ENCODE results near the gene RAB40C. TPM values are rescaled to one million over a fixed set of nuclear protein-coding genes. Genes with fewer than 3 reads are reported as not detected.

Gene RAB40C
- total RNA-seq, 1 donor from 2014 or later: 13.4 TPM

- H3K36me3 Mint-ChIP-seq (ENCODE audit: low read depth): no peaks in the 10 kb centered on the region
- H3K9me3 Mint-ChIP-seq: no peaks in the 10 kb centered on the region
- H3K27ac Mint-ChIP-seq: no peak overlapping the region
- no peaks in the 10 kb centered on the region for H3K4me1 Mint-ChIP-seq (ENCODE audit: low read depth)
- H3K4me3 Mint-ChIP-seq (ENCODE audit: low read depth): no peak overlapping the region
- intact Hi-C loops (cut with micrococcal nuclease): no loop called here
- DNase-seq (ENCODE audit: low spot score): no peak
- H3K27me3 Mint-ChIP-seq (ENCODE audit: low read depth): no peaks in the 10 kb centered on the region
Observed at GRCh38 chr16:625117-625976, 35.5 kb downstream of the RAB40C start.

GRCh38 chr16:625977-626765, 36.3 kb downstream of the RAB40C start:
- Mint-ChIP-seq H3K4me3 (ENCODE audit: low read depth) (no peak overlapping the region), H3K27me3 (ENCODE audit: low read depth) (no peaks in the 10 kb centered on the region), H3K4me1 (ENCODE audit: low read depth) (no peaks in the 10 kb centered on the region), H3K36me3 (ENCODE audit: low read depth) (no peaks in the 10 kb centered on the region), H3K9me3 (no peaks in the 10 kb centered on the region), H3K27ac (no peak overlapping the region)
- intact Hi-C loops (cut with micrococcal nuclease): no loop called here
- no peak for DNase-seq (ENCODE audit: low spot score)

DNA sequence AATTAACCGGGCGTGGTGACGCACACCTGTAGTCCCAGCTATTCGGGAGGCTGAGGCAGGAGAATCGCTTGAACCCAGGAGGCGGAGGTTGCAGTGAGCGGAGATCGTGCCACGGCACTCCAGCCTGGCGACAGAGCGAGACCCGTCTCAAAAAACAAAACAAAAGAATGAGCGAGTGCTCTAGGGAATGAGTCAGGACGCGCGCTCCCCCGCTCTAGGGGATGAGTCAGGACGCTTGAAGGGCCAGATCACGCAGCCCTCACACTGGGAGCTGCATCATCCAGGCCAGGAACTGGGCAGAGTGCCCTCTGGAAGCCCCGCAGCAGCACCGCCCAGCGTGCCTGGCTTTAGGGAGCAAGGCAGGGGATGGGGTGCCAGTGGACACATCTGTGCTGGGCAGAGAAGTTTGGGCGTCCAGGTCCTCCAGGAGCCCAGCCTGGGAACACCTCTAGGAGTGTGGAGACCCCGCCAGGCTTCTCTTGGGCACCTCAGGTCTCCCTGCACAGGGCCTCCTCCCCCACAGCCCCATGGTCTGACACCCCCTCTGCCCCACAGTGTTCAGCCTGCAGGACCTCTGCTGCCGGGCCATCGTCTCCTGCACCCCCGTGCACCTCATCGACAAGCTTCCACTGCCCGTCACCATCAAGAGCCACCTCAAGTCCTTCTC, 37.1 kb downstream of the RAB40C start:
- H3K9me3 Mint-ChIP-seq: no peaks in the 10 kb centered on the region
- intact Hi-C loops (cut with micrococcal nuclease): no loop called here
- DNase-seq (ENCODE audit: low spot score): no peak
- H3K4me3 Mint-ChIP-seq (ENCODE audit: low read depth): no peak overlapping the region
- no peaks in the 10 kb centered on the region for H3K27me3 Mint-ChIP-seq (ENCODE audit: low read depth)
- no peaks in the 10 kb centered on the region for H3K36me3 Mint-ChIP-seq (ENCODE audit: low read depth)
- no peaks in the 10 kb centered on the region for H3K4me1 Mint-ChIP-seq (ENCODE audit: low read depth)
- H3K27ac Mint-ChIP-seq: no peak overlapping the region

DNA sequence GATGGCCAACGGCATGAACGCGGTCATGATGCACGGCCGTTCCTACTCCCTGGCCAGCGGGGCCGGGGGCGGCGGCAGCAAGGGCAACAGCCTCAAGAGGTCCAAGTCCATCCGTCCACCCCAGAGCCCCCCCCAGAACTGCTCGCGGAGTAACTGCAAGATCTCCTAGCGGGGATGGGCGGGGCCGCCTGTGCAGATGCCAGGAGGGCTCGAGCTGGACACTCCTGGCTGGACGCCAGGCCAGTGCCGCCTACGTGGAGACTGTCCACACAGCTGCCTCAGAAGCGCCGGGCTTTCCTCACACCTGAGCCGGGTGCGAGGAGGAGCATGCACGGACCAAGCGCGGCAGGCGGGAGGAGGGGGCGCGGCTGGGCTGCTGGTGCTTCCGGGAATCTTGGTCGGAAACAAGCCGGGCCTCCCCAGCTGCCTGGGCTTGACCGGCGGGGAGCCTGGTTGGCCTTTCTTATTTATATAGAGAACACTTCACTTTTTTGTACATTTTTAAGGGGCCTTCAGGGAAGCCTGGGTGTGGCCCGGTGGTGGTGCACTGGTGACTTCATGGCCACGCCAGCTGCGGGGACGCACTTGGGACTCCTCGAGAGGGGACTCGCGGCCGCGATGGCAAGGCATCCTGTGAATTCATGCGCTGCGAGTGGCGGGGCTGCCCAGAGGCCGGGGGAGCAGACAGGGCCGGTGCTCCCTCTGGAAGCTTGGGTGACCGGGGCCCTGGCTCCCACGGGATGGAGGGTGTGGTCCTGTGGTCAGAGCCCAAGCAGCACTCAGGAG, 37.8 kb downstream of the RAB40C start:
- no peaks in the 10 kb centered on the region for H3K36me3 Mint-ChIP-seq (ENCODE audit: low read depth)
- H3K4me3 Mint-ChIP-seq (ENCODE audit: low read depth): no peak overlapping the region
- no peak overlapping the region for H3K27ac Mint-ChIP-seq
- no peaks in the 10 kb centered on the region for H3K4me1 Mint-ChIP-seq (ENCODE audit: low read depth)
- H3K9me3 Mint-ChIP-seq: no peaks in the 10 kb centered on the region
- no peaks in the 10 kb centered on the region for H3K27me3 Mint-ChIP-seq (ENCODE audit: low read depth)
- intact Hi-C loops (cut with micrococcal nuclease): no loop called here
- no peak for DNase-seq (ENCODE audit: low spot score)

DNA sequence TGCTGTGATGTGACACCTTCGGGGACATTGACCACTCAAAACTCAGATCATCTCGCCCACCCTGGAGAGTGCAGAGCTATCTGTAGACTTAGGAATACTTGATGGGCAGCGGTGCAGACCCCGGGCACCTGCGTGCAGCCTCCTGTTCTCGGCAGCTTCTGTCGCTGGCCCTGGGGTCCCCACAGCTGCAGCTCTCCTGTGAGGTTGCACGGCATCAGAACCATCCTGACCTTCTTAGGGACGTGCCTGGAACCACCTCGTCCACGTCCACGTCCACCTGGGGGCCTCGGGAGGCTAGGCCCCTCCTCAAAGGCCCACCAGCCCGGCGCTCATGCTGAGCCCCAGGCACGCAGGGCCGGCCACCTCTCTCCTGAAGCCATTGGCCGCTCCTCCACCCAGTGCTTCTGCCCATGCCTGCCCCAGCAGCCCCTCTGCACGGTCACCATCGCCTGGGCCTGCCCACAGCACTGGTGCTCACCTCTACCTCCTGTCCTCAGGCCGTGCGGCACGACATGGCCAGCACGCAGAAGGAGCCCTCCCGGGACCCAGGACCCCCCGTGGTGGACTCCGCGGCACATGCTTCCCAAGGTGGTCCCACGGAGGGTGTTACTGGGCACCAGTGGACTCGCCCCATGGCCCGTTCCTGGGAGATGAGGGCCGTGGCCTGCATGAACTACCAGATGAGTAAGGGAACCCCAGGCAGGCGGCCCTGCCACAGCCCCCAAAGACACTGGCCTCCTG, 38.6 kb downstream of the RAB40C start:
- Mint-ChIP-seq H3K27me3 (ENCODE audit: low read depth) (no peaks in the 10 kb centered on the region), H3K36me3 (ENCODE audit: low read depth) (no peaks in the 10 kb centered on the region), H3K9me3 (no peaks in the 10 kb centered on the region), H3K4me1 (ENCODE audit: low read depth) (no peaks in the 10 kb centered on the region), H3K4me3 (ENCODE audit: low read depth) (no peak overlapping the region), H3K27ac (no peak overlapping the region)
- no peak for DNase-seq (ENCODE audit: low spot score)
- intact Hi-C loops (cut with micrococcal nuclease): no loop called here

DNA sequence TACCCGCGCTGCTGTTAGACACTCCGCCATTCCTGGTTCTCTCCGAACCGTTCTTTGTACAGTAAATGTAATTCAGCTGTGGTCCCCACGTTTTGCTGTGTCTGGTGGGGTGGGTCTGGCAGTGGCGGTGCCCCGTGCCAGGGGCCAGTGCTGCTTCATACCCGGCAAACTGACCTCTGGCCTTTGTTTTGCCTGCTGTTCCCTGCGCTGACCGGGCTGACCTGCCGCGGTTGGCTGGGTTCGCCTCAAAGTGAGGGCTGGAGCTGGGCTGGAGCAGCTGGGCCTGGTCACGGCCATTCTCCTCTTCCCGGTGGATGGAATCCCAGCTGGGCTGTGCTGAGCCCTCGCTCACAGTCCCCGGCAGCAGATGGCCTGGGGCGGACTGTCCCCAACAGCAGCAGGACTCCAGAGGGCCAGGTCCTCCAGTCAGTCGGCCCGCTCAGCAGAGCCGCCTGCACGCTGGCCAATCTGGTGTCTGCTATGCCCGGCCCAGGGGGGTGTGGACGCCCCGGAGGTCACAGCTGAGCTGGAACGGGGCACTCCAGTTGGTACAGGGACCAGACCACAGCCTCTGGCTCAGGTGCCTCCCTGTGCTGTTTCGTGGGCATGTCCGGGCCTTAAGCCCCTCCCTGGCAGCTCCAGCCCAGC, 39.4 kb downstream of the RAB40C start:
- DNase-seq (ENCODE audit: low spot score): no peak
- Mint-ChIP-seq H3K27ac (no peak overlapping the region), H3K4me3 (ENCODE audit: low read depth) (no peak overlapping the region), H3K36me3 (ENCODE audit: low read depth) (peaks cover 4% of the 10 kb centered on the region), H3K9me3 (no peaks in the 10 kb centered on the region), H3K27me3 (ENCODE audit: low read depth) (no peaks in the 10 kb centered on the region), H3K4me1 (ENCODE audit: low read depth) (no peaks in the 10 kb centered on the region)
- intact Hi-C loops (cut with micrococcal nuclease): no loop called here

- H3K27ac Mint-ChIP-seq: no peak overlapping the region
- H3K4me1 Mint-ChIP-seq (ENCODE audit: low read depth): peaks cover 2% of the 10 kb centered on the region
Observed at GRCh38 chr16:629833-630248, 40.0 kb downstream of the RAB40C start.

DNA sequence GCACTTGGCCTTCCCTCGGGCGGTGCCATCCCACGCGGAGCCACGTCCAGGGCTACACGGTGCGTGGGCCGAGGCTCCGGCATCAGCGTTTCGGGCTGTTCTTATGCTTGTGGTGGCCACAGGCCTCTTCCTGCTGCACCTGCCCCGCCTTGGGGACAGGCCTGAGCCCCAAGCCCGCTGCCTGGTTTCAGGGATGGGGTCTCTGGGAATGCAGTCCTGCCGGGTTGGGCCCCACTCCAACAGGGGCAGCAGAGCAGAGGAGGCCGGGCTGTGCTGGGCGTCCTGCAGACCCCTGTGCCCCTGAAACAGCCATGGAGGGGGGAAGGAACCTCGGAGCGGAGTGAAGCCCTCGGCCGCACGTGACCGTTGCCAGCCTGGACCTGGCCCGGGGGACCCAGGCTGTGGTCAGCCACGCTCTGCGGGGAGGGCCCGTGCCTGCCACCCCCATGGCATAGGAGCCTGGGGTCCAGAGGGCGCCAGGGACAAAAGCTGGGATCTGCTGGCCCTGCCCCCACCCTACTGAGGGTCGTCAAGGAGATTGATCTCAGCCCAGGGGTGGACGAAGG, 40.5 kb downstream of the RAB40C start:
- H3K4me1 Mint-ChIP-seq (ENCODE audit: low read depth): peaks cover 4% of the 10 kb centered on the region
- intact Hi-C loops (cut with micrococcal nuclease): no loop called here
- no peaks in the 10 kb centered on the region for H3K27me3 Mint-ChIP-seq (ENCODE audit: low read depth)
- no peak overlapping the region for H3K4me3 Mint-ChIP-seq (ENCODE audit: low read depth)
- no peak for DNase-seq (ENCODE audit: low spot score)
- H3K9me3 Mint-ChIP-seq: no peaks in the 10 kb centered on the region
- H3K27ac Mint-ChIP-seq: no peak overlapping the region
- peaks cover 8% of the 10 kb centered on the region for H3K36me3 Mint-ChIP-seq (ENCODE audit: low read depth)

More at GRCh38 chr16:629833-630248, 40.0 kb downstream of the RAB40C start:
- Mint-ChIP-seq H3K4me3 (ENCODE audit: low read depth) (no peak overlapping the region), H3K36me3 (ENCODE audit: low read depth) (peaks cover 7% of the 10 kb centered on the region), H3K9me3 (no peaks in the 10 kb centered on the region), H3K27me3 (ENCODE audit: low read depth) (no peaks in the 10 kb centered on the region)
- DNase-seq (ENCODE audit: low spot score): no peak
- intact Hi-C loops (cut with micrococcal nuclease): no loop called here

GRCh38 chr16:630815-631405, 41.0 kb downstream of the RAB40C start, which contains the start of gene WFIKKN1:
WFIKKN1 (plus strand) TSS chr16:630985; CDS start chr16:631254, 269 bp downstream.
- H3K4me1 Mint-ChIP-seq (ENCODE audit: low read depth): peaks cover 4% of the 10 kb centered on the region
- H3K4me3 Mint-ChIP-seq (ENCODE audit: low read depth): no peak within 1 kb of the TSS

DNA sequence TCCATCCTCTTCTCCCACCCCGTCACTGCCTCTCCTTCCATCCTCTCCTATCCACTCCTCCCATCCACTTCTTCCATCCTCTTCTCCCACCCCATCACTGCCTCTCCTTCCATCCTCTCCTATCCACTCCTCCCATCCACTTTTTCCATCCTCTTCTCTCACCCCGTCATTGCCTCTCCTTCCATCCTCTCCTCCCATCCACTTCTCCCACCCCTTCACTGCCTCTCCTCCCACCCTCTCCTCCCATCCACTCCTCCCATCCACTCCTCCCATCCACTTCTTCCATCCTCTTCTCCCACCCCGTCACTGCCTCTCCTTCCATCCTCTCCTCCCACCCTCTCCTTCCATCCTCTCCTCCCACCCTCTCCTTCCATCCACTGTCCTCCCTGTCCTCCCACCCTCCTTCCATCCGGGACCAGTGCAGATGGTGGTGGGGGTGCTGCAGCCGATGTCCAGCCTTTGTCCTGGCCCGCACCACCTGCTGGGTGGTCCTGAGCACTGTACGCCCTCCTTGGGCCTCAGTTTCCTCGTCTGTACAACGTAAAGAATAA, 42.0 kb downstream of the RAB40C start:
- Mint-ChIP-seq H3K36me3 (ENCODE audit: low read depth) (peaks cover 8% of the 10 kb centered on the region), H3K4me1 (ENCODE audit: low read depth) (peaks cover 4% of the 10 kb centered on the region), H3K27me3 (ENCODE audit: low read depth) (no peaks in the 10 kb centered on the region), H3K9me3 (no peaks in the 10 kb centered on the region), H3K4me3 (ENCODE audit: low read depth) (no peak overlapping the region), H3K27ac (no peak overlapping the region)
- intact Hi-C loops (cut with micrococcal nuclease): no loop called here
- DNase-seq (ENCODE audit: low spot score): no peak

More at GRCh38 chr16:630815-631405, 41.0 kb downstream of the RAB40C start, which contains the start of gene WFIKKN1:
- intact Hi-C loops (cut with micrococcal nuclease): no loop called here
- peaks cover 8% of the 10 kb centered on the region for H3K36me3 Mint-ChIP-seq (ENCODE audit: low read depth)
- H3K9me3 Mint-ChIP-seq: no peaks in the 10 kb centered on the region
- no peaks in the 10 kb centered on the region for H3K27me3 Mint-ChIP-seq (ENCODE audit: low read depth)
- H3K27ac Mint-ChIP-seq: no peak within 1 kb of the TSS
- DNase-seq (ENCODE audit: low spot score): no peak

All from activated T-helper 2 cell treated with anti-CD3 and anti-CD28 coated beads, Interferon-gamma antibody, Interleukin-2, Interleukin-4, amounts not matched to agents 10 μg/mL and 5 μg/mL and 100 μg/mL, durations not matched to agents 14 hours and 24 hours and 36 hours (primary cell).